ENCODE data around the gene LSM12. TPM values are rescaled to one million over a fixed set of nuclear protein-coding genes. Genes with fewer than 3 reads are reported as not detected.

The LSM12 gene
- total and polyA plus RNA-seq, 4 donors, result 14.8 to 54.6 (median 35.6) TPM

GRCh38 chr17:44004761-44005526 lies 61.5 kb downstream of the LSM12 start:
- 2 to 5% methylated on average over 57 to 71 of the region's 71 CpGs for WGBS, 2 donors
- Histone ChIP-seq H3K27ac (ENCODE audit: low read depth in 1 of 2, low read length in 1 of 2) (peak overlapping the region in 1 of 2 donors; percentile 48), H3K4me3 (peak overlapping the region; percentile 12), H3K36me3 (ENCODE audit: control insufficient read depth in 4 of 4, insufficient read depth in 4 of 4, low read length in 4 of 4) (peaks cover 0 to 7% (median 2%) of the 10 kb centered on the region in 4 donors), H3K9ac (ENCODE audit: insufficient read depth in 1 of 2, low read length in 2 of 2) (no peak overlapping the region), H3K27me3 (ENCODE audit: control insufficient read depth in 3 of 3, insufficient read depth in 3 of 3, low read length in 2 of 3) (peaks cover 0 to 33% (median 32%) of the 10 kb centered on the region in 3 donors), H3K4me1 (ENCODE audit: control insufficient read depth in 5 of 5, insufficient read depth in 5 of 5, low read length in 5 of 5) (peaks cover 5 to 28% (median 7%) of the 10 kb centered on the region in 5 donors), H3K9me3 (ENCODE audit: control insufficient read depth in 4 of 4, insufficient read depth in 3 of 4, low read length in 3 of 4) (no peaks in the 10 kb centered on the region)
- DNase-seq (peak in 1 of 3 donors; percentile 26), ATAC-seq (ENCODE audit: insufficient read depth, low FRiP score) (no peak)
- TF ChIP-seq, protein P1, sequence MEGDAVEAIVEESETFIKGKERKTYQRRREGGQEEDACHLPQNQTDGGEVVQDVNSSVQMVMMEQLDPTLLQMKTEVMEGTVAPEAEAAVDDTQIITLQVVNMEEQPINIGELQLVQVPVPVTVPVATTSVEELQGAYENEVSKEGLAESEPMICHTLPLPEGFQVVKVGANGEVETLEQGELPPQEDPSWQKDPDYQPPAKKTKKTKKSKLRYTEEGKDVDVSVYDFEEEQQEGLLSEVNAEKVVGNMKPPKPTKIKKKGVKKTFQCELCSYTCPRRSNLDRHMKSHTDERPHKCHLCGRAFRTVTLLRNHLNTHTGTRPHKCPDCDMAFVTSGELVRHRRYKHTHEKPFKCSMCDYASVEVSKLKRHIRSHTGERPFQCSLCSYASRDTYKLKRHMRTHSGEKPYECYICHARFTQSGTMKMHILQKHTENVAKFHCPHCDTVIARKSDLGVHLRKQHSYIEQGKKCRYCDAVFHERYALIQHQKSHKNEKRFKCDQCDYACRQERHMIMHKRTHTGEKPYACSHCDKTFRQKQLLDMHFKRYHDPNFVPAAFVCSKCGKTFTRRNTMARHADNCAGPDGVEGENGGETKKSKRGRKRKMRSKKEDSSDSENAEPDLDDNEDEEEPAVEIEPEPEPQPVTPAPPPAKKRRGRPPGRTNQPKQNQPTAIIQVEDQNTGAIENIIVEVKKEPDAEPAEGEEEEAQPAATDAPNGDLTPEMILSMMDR (IDR thresholded peaks at IDR 0.05; ENCODE audit: control extremely low read depth, extremely low read depth), result no peak

GRCh38 chr17:44004077-44004760 lies 62.3 kb downstream of the LSM12 start, which contains the start of gene NAGS:
Gene NAGS, plus strand, starts transcription at chr17:44004622. Its CDS starts 42 bp downstream, at chr17:44004664.
- Histone ChIP-seq H3K4me3 (peak within 1 kb of the TSS; percentile 12), H3K27me3 (ENCODE audit: control insufficient read depth in 3 of 3, insufficient read depth in 3 of 3, low read length in 2 of 3) (peaks cover 0 to 33% (median 32%) of the 10 kb centered on the region in 3 donors), H3K9ac (ENCODE audit: insufficient read depth in 1 of 2, low read length in 2 of 2) (no peak within 1 kb of the TSS), H3K27ac (ENCODE audit: low read depth in 1 of 2, low read length in 1 of 2) (peak within 1 kb of the TSS in 1 of 2 donors; percentile 48), H3K36me3 (ENCODE audit: control insufficient read depth in 4 of 4, insufficient read depth in 4 of 4, low read length in 4 of 4) (peaks cover 0 to 3% (median 0%) of the 10 kb centered on the region in 4 donors), H3K4me1 (ENCODE audit: control insufficient read depth in 5 of 5, insufficient read depth in 5 of 5, low read length in 5 of 5) (peaks cover 5 to 28% (median 7%) of the 10 kb centered on the region in 5 donors), H3K9me3 (ENCODE audit: control insufficient read depth in 4 of 4, insufficient read depth in 3 of 4, low read length in 3 of 4) (no peaks in the 10 kb centered on the region)
- TF ChIP-seq, protein P1 (IDR thresholded peaks at IDR 0.05; ENCODE audit: control extremely low read depth, extremely low read depth), result no peak
- 15 to 17% methylated on average over 21 to 25 of the region's 25 CpGs for WGBS, 2 donors
- DNase-seq, result no peak
- ATAC-seq (ENCODE audit: insufficient read depth, low FRiP score), result no peak

DNA sequence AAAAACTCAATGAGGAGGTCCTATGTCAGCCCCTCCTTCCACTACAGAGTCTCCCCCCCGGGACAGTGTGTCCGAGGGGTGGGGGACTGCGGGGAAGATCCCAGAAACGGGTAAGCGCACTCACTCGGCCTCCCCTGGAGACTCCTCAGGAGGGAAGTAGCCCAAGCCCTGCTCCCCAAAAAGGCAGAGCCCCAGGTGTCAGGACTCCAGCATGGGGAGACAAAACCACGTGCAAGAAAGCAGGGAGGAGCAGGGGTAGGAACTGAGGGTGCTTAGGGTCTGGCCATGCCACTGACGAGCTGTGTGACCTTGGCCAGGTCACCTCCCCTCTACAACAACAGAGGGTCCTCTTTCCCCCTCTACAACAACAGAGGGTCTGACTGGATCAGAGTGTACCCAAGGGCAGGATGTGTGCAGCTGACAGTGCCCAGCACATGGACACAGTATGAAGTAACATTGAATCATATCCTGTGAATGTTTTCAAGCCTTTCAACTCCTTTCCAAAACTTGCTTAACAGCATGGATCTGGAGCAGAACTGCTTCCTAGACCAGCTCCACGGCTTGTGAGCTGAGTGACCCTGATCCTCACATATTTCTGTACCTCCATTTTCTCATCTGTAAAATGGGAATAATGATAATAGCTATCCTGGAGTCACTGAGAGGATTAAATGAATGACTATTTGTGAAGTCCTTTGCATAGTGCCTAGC lies 64.2 kb downstream of the LSM12 start:
- no peaks in the 10 kb centered on the region for H3K9me3 ChIP-seq (ENCODE audit: control insufficient read depth in 4 of 4, insufficient read depth in 3 of 4, low read length in 3 of 4)
- no peak overlapping the region for H3K4me3 ChIP-seq
- 76 to 85% methylated on average over 9 of the region's 9 CpGs for WGBS, 2 donors
- no peak overlapping the region for H3K27ac ChIP-seq (ENCODE audit: low read depth in 1 of 2, low read length in 1 of 2)
- H3K4me1 ChIP-seq (ENCODE audit: control insufficient read depth in 5 of 5, insufficient read depth in 5 of 5, low read length in 5 of 5), result peaks cover 0 to 18% (median 7%) of the 10 kb centered on the region in 5 donors
- TF ChIP-seq, protein P1 (IDR thresholded peaks at IDR 0.05; ENCODE audit: control extremely low read depth, extremely low read depth), result no peak
- H3K36me3 ChIP-seq (ENCODE audit: control insufficient read depth in 4 of 4, insufficient read depth in 4 of 4, low read length in 4 of 4), result no peaks in the 10 kb centered on the region
- ATAC-seq (ENCODE audit: insufficient read depth, low FRiP score) (no peak), DNase-seq (no peak)
- peaks cover 0 to 33% (median 32%) of the 10 kb centered on the region in 3 donors for H3K27me3 ChIP-seq (ENCODE audit: control insufficient read depth in 3 of 3, insufficient read depth in 3 of 3, low read length in 2 of 3)
- H3K9ac ChIP-seq (ENCODE audit: insufficient read depth in 1 of 2, low read length in 2 of 2), result no peak overlapping the region

Data from lung (tissue), 12 donors.